B cell (primary cell): Measurements from ENCODE around the gene EXOC4.

Experiments
- EZH2 ChIP-seq: IDR thresholded peaks from 2 replicates; pipeline ENCODE4 v1.6.1; 2012; ENCODE audit warnings: borderline replicate concordance, low read depth, mild to moderate bottlenecking, moderate library complexity, low read length; ENCODE audit not compliant: insufficient read depth, poor library complexity, severe bottlenecking
- TF ChIP-seq, protein P1 (sequence below): fragments of 200-600 bp; IDR thresholded peaks from one replicate; pipeline ENCODE4 v1.8.0; 2022; ENCODE audit warnings: antibody characterized with exemption, mild to moderate bottlenecking

DNA sequence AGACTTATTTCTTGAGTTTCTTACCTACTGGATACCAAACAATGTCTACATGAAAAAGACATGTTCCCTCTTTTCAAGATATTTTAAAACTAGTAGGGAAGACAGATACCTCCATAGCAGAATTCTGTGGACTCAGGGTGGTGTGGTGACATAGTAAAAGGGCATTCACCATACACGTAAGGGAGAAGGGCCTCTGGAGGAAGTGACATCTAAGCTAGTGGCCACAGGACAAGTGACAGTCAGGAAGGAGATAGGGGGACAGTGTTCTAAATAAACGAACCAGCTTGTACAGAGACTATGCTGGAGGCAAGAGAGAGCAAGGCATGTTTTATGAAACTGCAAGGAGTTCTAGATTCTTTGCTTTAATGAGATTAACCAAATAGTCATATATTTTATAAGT lies 552.5 kb downstream of the EXOC4 start:
- TF ChIP-seq, protein P1, sequence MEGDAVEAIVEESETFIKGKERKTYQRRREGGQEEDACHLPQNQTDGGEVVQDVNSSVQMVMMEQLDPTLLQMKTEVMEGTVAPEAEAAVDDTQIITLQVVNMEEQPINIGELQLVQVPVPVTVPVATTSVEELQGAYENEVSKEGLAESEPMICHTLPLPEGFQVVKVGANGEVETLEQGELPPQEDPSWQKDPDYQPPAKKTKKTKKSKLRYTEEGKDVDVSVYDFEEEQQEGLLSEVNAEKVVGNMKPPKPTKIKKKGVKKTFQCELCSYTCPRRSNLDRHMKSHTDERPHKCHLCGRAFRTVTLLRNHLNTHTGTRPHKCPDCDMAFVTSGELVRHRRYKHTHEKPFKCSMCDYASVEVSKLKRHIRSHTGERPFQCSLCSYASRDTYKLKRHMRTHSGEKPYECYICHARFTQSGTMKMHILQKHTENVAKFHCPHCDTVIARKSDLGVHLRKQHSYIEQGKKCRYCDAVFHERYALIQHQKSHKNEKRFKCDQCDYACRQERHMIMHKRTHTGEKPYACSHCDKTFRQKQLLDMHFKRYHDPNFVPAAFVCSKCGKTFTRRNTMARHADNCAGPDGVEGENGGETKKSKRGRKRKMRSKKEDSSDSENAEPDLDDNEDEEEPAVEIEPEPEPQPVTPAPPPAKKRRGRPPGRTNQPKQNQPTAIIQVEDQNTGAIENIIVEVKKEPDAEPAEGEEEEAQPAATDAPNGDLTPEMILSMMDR: no peak
- TF ChIP-seq EZH2: no peak
